GM12892 (cell line): ENCODE data around the gene GSS.
"Not testable (repeated sequence)": the region's sequence is repeated elsewhere in the genome, so short reads cannot be mapped to it uniquely, and the experiment has no call there.

Experiments
- POLR2A ChIP-seq: IDR thresholded peaks from 2 replicates; pipeline ENCODE4 v1.6.1; 2011; ENCODE audit warnings: low read depth, low read length, control low read depth
- POLR2AphosphoS5 ChIP-seq: IDR thresholded peaks from 2 replicates; pipeline ENCODE4 v1.6.1; 2011; ENCODE audit warnings: low read depth, low read length, control low read depth
- TAF1 ChIP-seq: IDR thresholded peaks from 2 replicates; pipeline ENCODE4 v1.6.1; 2011; ENCODE audit warnings: low read depth, mild to moderate bottlenecking, control low read depth, low read length, borderline replicate concordance

DNA sequence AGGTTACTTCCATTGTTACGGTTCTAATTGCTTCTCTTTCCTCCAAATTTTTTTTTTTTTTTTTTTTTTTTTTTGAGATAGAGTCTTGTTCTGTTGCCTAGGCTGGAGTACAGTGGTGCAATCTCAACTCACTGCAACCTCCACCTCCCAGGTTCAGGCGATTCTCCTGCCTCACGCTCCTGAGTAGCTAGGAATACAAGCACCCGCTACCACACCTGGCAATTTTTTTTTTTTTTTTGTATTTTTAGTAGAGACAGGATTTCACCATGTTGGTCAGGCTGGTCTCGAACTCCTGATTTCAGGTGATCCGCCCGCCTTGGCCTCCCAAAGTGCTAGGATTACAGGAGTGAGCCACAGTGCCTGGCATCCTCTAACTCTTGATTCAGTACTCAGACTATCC is 74.6 kb downstream of the GSS start:
- TF ChIP-seq POLR2A, TAF1, POLR2AphosphoS5: not testable (repeated sequence)
